CD1c-positive myeloid dendritic cell (primary cell): ENCODE results near the gene MTARC2.
"Not testable (repeated sequence)": the region's sequence is repeated elsewhere in the genome, so short reads cannot be mapped to it uniquely, and the experiment has no call there.

ENCODE experiments used
- DNase-seq: peaks from one replicate; pipeline ENCODE4 v3.0.0-alpha.2; 2016; ENCODE audit errors: extremely low spot score

The MTARC2 gene

DNA sequence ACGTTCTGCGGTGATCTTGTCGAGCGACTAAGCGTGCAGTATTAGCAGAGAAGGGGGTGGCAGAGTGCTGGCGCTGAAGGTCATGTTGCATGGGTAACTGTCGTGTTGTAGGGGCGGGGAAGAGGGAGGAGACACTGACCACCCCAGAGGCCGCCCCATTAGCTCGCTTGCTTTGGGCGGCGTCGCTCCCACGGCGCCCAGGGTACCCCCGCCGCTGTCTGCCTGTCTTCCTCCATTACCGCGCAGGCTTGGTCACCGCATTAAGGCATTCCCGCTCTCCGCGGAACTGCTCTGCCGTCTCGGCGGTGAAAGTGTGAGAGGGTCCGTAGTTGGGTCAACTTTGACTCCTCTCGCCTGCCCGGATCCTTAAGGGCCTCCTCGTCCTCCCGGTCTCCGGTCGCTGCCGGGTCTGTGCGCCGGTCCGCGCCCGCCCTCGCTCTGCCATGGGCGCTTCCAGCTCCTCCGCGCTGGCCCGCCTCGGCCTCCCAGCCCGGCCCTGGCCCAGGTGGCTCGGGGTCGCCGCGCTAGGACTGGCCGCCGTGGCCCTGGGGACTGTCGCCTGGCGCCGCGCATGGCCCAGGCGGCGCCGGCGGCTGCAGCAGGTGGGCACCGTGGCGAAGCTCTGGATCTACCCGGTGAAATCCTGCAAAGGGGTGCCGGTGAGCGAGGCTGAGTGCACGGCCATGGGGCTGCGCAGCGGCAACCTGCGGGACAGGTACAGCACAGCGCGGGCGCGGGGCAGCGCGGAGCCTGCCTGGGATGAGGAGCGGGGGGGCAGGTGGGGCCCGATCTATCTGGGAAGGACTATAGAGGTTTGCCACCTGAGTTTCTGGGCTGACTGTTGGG, at the start of gene MTARC2:
Gene MTARC2, plus strand, starts transcription at position 234 of the 846 bp plus-strand sequence. Its CDS starts 210 bp downstream, at position 444.
- DNase-seq, result peak; percentile 50

GRCh38 chr1:220698607-220699016, 49.5 kb upstream of the MTARC2 start:
- DNase-seq, result no peak

DNA sequence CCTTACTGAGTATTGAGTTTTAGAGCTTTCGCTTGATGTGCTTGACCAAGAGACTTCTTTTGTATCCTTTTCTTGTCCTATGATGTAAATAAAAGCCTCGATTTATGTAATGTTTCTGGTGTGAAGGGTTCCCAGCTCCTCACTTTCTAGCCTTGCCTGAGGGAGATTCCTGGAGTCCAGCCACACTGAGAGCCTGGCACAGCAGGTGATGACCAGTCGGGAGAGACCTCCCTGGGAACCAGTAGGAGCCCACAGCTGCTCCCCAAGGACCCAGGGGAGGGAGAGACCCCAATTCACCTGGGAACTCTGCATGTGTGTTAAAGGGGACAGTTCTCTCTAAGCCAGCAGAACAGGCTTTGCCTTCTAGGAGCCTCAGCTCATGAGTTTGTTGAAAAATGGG, 49.1 kb upstream of the MTARC2 start:
- no peak for DNase-seq

DNA sequence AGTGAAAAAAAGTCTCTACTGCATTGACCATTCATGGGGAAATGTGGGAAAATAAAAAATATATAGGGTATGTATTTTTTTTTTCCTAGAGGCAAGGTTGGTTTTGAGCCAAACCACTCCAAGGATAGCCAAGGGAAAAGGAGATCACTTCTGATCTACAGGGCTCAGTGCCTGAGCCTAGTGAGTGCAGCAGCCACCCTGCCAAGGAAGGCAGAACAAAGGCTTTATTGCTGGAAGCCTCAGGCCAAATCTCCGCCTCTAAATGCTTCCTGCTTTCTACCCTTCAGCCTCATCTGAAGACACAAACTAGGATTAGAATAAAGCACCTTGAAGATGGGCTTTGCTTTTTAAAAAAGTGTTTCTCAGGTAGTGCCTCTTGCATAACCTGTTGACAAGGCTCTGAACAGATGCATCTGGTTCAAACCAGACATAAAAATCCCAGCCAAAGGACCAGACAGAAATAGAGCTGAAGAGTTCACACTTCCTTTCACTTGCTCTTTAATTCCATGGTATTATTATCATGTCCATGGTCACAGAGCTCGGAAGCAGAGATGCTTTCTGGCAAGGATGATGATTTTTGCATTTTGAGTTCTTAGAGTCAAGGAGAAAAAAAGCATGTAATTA, 47.5 kb upstream of the MTARC2 start:
- no peak for DNase-seq

GRCh38 chr1:220701974-220702373, 46.1 kb upstream of the MTARC2 start:
- no peak for DNase-seq

- no peak for DNase-seq
These were observed 45.3 kb upstream of the MTARC2 start for GRCh38 chr1:220702733-220703270.

DNA sequence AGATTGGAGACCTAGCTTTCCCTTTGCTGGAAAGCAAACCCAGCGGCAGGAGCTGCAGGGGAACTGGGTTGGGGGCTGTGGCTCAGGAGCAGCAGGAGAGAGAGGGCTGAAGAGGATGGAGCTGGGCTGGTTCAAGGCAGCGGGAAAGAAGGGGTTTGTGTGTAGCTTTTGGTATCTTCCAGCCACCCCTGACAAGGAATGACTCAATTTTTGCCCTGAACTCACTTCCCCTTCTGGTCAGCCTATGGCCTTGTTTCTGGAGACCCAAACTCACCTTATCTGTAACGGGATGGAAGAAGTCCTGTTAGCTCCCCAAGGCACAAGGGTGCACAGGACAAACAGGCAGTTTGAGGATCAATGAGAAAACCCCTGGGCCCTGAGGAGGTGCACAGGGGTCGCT, 44.8 kb upstream of the MTARC2 start:
- DNase-seq, result no peak

GRCh38 chr1:220705782-220706181, 42.3 kb upstream of the MTARC2 start:
- DNase-seq, result no peak

GRCh38 chr1:220706480-220706879, 41.6 kb upstream of the MTARC2 start:
- DNase-seq, result no peak

DNA sequence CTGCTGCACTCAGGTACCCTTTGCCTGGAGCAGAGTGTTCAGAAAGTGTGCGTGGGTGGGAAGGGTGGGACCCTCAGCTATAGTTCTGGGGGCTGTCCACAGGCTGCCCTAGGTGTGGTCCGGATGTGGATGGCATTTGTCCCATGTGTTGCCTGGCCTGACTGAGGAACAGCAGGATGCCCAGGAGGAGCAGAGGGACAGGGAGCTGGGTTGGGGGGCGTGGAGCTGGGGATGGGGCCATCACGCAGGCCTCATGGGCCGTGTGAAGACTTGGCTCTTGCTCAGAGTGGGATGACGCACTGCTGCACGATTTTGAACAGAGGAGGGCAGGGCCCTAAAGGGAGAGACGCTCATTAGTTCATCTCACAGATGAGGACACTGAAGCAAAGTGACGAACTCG, 41.0 kb upstream of the MTARC2 start:
- no peak for DNase-seq

GRCh38 chr1:220708244-220708643, 39.9 kb upstream of the MTARC2 start:
- no peak for DNase-seq

- DNase-seq, result no peak
These were observed 39.0 kb upstream of the MTARC2 start for GRCh38 chr1:220708936-220709801.

DNA sequence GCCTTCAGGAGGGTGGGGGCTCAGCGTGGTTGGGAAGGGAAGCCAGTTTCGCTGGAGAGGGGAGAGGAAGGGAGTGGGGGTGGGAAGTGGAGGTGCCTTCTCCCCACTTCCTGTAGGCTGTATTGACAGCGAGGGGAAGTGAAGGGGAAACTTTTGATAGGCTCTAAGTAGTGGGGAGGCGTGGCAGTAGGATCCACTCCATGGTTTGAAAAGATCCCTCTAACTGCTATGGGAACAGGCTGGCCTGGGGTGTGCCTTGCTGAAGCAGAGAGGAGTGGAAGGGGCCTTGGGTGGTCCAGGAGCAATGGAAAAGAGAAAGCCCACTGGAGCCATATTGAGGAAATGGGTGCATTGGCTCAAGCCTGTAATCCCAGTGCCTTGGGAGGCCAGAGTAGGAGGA, 37.8 kb upstream of the MTARC2 start:
- DNase-seq, result no peak

GRCh38 chr1:220711056-220711809, 36.9 kb upstream of the MTARC2 start:
- peak; percentile 59 for DNase-seq

- not testable (repeated sequence) for DNase-seq
These were observed 32.1 kb upstream of the MTARC2 start for GRCh38 chr1:220715986-220716385.

DNA sequence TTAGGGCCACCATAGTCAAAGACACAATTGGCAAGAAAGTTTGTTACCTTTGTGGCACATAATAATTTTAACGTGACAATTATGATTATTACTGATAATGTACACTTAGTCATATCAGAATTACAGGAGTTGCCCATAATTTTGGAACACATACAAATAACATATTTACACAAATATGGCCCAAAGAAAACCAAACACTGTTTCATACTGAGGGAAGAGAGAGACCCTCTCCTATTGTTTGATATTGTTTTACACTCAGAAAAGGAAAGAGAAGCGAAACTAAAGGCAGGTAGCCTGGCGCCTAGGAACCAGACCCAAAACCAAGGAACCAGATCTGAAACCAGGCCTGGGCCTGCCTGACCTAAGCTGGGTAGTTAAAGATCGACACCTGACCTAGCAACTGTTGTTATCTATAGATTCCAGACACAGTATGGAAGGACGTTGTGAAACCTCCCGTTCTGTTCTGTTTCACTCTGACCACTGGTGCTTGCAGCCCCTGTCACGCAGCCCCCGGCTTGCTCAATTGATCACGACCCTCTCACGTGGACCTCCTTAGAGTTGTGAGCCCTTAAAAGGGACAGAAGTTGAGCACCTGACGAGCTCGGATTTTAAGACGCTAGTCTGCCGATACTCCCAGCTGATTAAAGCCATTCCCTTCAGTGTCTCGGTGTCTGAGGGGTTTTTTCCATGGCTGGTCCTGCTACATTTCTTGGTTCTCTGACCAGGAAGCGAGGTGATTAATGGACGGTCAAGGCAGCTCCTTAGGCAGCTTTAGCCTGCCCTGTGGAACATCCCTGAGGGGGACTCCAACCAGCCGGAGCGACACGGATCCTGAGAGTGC, 30.1 kb upstream of the MTARC2 start:
- DNase-seq, result no peak

GRCh38 chr1:220721266-220721665, 26.9 kb upstream of the MTARC2 start:
- not testable (repeated sequence) for DNase-seq

DNA sequence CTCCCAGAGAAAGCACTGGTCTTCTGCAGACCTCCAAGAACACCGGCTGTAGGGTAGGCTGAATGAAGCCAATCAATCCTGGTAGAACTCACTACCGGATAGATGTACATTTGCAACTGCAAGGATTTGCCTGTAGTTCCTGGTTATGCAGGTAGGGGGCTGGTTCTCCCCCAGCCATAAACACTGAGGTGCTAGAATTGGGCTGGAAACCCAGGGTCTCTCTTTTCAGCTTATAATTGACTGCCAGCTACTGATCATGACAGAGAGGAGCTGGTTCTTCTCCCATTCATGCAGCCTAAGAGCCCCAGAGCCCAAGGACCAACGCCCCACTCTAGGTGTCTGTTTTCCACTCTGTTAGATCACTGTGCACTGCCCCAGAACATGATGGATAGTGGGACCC, 21.5 kb upstream of the MTARC2 start:
- no peak for DNase-seq

GRCh38 chr1:220727519-220727918, 20.6 kb upstream of the MTARC2 start:
- DNase-seq, result no peak

DNA sequence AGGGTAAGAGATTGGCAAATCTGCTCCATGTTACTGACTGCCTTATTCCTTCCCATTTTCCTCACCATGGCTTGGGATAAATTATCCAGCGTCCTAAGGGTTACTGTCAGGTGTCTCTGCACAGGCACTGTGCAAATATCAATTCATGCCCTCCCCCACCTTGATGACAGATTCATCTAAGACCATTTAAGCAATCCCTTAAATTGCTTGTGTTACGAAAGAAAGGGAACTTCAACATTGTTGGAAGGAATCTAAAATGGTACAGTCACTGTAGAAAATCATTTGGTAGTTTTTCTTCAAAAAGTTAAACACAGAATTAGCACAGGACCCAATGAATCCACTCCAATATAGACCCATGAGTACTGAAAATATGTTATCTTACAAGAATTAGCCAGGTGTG, 17.6 kb upstream of the MTARC2 start:
- DNase-seq, result no peak
